Measurements from ENCODE around the gene TMX1. TPM values are rescaled to one million over a fixed set of nuclear protein-coding genes. Genes with fewer than 3 reads are reported as not detected.

The TMX1 gene
- total and polyA plus RNA-seq, 2 of the 8 experiments (the other 6 are each of a cell fraction or from before 2014, with no cell fraction given) = 26.6 to 84.0 TPM

DNA sequence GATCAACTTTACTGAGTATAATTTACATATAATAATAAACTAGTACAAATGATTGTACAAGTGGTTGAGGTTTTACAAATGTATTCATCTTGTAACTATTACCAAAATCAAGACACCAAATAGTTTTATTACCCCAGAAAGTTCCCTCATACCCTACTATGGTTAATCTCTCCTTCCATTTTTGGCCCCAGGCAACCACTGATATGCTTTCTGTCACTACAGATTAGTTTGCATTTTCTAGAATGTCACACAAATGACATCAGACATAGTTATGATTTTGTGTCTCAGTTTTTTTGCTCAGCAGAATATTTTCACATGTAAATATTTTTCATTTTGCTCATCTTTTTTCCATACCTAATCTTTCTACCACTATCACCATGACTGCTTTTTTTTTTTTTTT lies 49.1 kb downstream of the TMX1 start:
- no peak overlapping the region for H3K4me2 ChIP-seq (ENCODE audit: insufficient read depth in 1 of 2, low read depth in 2 of 2, low read length in 2 of 2)
- no peak overlapping the region for H3K56ac ChIP-seq (replicated peaks; ENCODE audit: insufficient read length, low read depth, low read length)
- no peak for DNase-seq (ENCODE audit: low read depth in 1 of 2, low spot score in 2 of 2)
- H3K79me1 ChIP-seq (ENCODE audit: low read depth, low read length) = no peaks in the 10 kb centered on the region
- 0 out of 2 replicates have a peak, but pooled peaks cover 2% of the 10 kb centered on the region for H3K23me2 ChIP-seq (ENCODE audit: low read depth, low read length)
- H3K4ac ChIP-seq (replicated peaks; ENCODE audit: insufficient read length, low read depth, low read length) = no peak overlapping the region
- H3K27ac ChIP-seq (ENCODE audit: low read depth, low read length) = no peak overlapping the region
- no peaks in the 10 kb centered on the region for H4K20me1 ChIP-seq (replicated peaks in 1 of 2; ENCODE audit: control insufficient read depth in 1 of 2, insufficient read depth in 2 of 2, low read length in 2 of 2)
- H2BK20ac ChIP-seq (ENCODE audit: low read length) = no peak overlapping the region
- no peak overlapping the region for H3K4me3 ChIP-seq (ENCODE audit: extremely low read depth in 1 of 4, insufficient read depth in 2 of 4, low read depth in 3 of 4, low read length in 4 of 4)
- no peak overlapping the region for H4K8ac ChIP-seq (ENCODE audit: extremely low read depth, insufficient read depth, low read length)
- no peaks in the 10 kb centered on the region for H3K27me3 ChIP-seq (replicated peaks in 1 of 4; ENCODE audit: control insufficient read depth in 3 of 4, extremely low read depth in 1 of 4, insufficient read depth in 3 of 4, low read length in 3 of 4)
- no peak overlapping the region for H4K5ac ChIP-seq (ENCODE audit: insufficient read length, low read depth, low read length)
- H3K9me3 ChIP-seq (ENCODE audit: insufficient read depth in 2 of 2, low read depth in 1 of 2, low read length in 1 of 2) = no peaks in the 10 kb centered on the region
- CTCF ChIA-PET (ENCODE audit: partially characterized antibody) = interaction anchor here (1.3 kb wide), 1 partner anchor 491 kb away, joined by 3 read pairs; no protein-coding TSS in a partner anchor
- no peak overlapping the region for H2AFZ ChIP-seq (ENCODE audit: low read length)
- H2BK12ac ChIP-seq (ENCODE audit: low read depth, low read length) = no peak overlapping the region
- H3K36me3 ChIP-seq (ENCODE audit: control insufficient read depth in 2 of 4, insufficient read depth in 4 of 4, low read length in 3 of 4) = peaks cover 0 to 8% (median 2%) of the 10 kb centered on the region in 4 experiments; a peak in 3 of 8 replicates
- no peaks in the 10 kb centered on the region for H3K79me2 ChIP-seq (ENCODE audit: control insufficient read depth in 1 of 2, insufficient read depth in 2 of 2, low read length in 2 of 2)
- H3K14ac ChIP-seq (ENCODE audit: insufficient read length) = no peak overlapping the region
- H3K9ac ChIP-seq (replicated peaks in 1 of 4; ENCODE audit: extremely low read depth in 1 of 4, low read depth in 3 of 4, low read length in 3 of 4) = no peak overlapping the region
- no peak overlapping the region for H3K18ac ChIP-seq (ENCODE audit: extremely low read depth, low read length)
- no peak overlapping the region for H3K23ac ChIP-seq (ENCODE audit: insufficient read length)
- no peak overlapping the region for H2BK5ac ChIP-seq (ENCODE audit: low read depth, low read length)
- POLR2A ChIA-PET (ENCODE audit: partially characterized antibody) = interaction anchor here (0.6 kb wide), 1 partner anchor 98 kb away, joined by 3 read pairs; no protein-coding TSS in a partner anchor
- H4K91ac ChIP-seq (replicated peaks; ENCODE audit: insufficient read length, low read length) = no peak overlapping the region
- no peak for FAIRE-seq
- no peak overlapping the region for H2BK120ac ChIP-seq (replicated peaks; ENCODE audit: low read depth, low read length)
- no peak overlapping the region for H2BK15ac ChIP-seq (ENCODE audit: low read length)
- H3K4me1 ChIP-seq (replicated peaks in 1 of 4; ENCODE audit: control insufficient read depth in 3 of 4, insufficient read depth in 4 of 4, low read length in 3 of 4) = peaks cover 0 to 4% (median 0%) of the 10 kb centered on the region in 4 experiments; a peak in 1 of 7 replicates
- no peak overlapping the region for H2AK5ac ChIP-seq (ENCODE audit: low read depth, low read length)
- TF ChIP-seq FOSL1 (IDR thresholded peaks at IDR 0.05; ENCODE audit: insufficient read depth, low read depth, low read length) (no peak), TAF1 (IDR thresholded peaks at IDR 0.05; ENCODE audit: low read depth, low read length) (no peak), NANOG (IDR thresholded peaks at IDR 0.05; ENCODE audit: insufficient read depth, low read depth, low read length, poor library complexity, severe bottlenecking) (no peak), RXRA (IDR thresholded peaks at IDR 0.05; ENCODE audit: insufficient read depth, low read depth, low read length) (no peak), EZH2 (IDR thresholded peaks at IDR 0.05; ENCODE audit: low read depth, low read length, severe bottlenecking) (no peak), RBBP5 (IDR thresholded peaks at IDR 0.05; ENCODE audit: borderline replicate concordance, low read depth, low read length) (no peak), MAFK (IDR thresholded peaks at IDR 0.05; ENCODE audit: low read depth, low read length) (no peak)
- TF ChIP-seq, protein P1, sequence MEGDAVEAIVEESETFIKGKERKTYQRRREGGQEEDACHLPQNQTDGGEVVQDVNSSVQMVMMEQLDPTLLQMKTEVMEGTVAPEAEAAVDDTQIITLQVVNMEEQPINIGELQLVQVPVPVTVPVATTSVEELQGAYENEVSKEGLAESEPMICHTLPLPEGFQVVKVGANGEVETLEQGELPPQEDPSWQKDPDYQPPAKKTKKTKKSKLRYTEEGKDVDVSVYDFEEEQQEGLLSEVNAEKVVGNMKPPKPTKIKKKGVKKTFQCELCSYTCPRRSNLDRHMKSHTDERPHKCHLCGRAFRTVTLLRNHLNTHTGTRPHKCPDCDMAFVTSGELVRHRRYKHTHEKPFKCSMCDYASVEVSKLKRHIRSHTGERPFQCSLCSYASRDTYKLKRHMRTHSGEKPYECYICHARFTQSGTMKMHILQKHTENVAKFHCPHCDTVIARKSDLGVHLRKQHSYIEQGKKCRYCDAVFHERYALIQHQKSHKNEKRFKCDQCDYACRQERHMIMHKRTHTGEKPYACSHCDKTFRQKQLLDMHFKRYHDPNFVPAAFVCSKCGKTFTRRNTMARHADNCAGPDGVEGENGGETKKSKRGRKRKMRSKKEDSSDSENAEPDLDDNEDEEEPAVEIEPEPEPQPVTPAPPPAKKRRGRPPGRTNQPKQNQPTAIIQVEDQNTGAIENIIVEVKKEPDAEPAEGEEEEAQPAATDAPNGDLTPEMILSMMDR (IDR thresholded peaks at IDR 0.05; ENCODE audit: control extremely low read depth in 1 of 3, insufficient read depth in 1 of 3, low read depth in 1 of 3, low read length in 3 of 3) = no peak

All from H1 (cell line).